ENCODE data around the gene TASP1. TPM values are rescaled to one million over a fixed set of nuclear protein-coding genes. Genes with fewer than 3 reads are reported as not detected.

Gene TASP1
- total RNA-seq, 2 donors from 2014 or later = 16.5 to 51.8 TPM

- TF ChIP-seq CTCF (IDR thresholded peaks at IDR 0.05) = no peak
- Histone ChIP-seq H3K4me3 (no peak overlapping the region), H3K4me1 (ENCODE audit: control insufficient read depth in 1 of 2, low read depth in 2 of 2) (no peaks in the 10 kb centered on the region), H3K27ac (no peak overlapping the region), H3K27me3 (replicated peaks; ENCODE audit: insufficient read depth) (no peaks in the 10 kb centered on the region), H3K9me3 (no peaks in the 10 kb centered on the region), H3K36me3 (no peaks in the 10 kb centered on the region)
- ATAC-seq (ENCODE audit: insufficient number of reproducible peaks, low FRiP score, low read depth) (no peak), DNase-seq (ENCODE audit: low spot score) (no peak)
Observed at GRCh38 chr20:13457487-13457886, 181.2 kb downstream of the TASP1 start.

- Histone ChIP-seq H3K27me3 (replicated peaks; ENCODE audit: insufficient read depth) (no peaks in the 10 kb centered on the region), H3K4me1 (ENCODE audit: control insufficient read depth in 1 of 2, low read depth in 2 of 2) (no peaks in the 10 kb centered on the region), H3K4me3 (no peak overlapping the region), H3K9me3 (no peaks in the 10 kb centered on the region), H3K36me3 (no peaks in the 10 kb centered on the region), H3K27ac (no peak overlapping the region)
- TF ChIP-seq CTCF (IDR thresholded peaks at IDR 0.05) = no peak
- ATAC-seq (ENCODE audit: insufficient number of reproducible peaks, low FRiP score, low read depth) (no peak), DNase-seq (ENCODE audit: low spot score) (no peak)
Observed at GRCh38 chr20:13455713-13456112, 183.0 kb downstream of the TASP1 start.

- Histone ChIP-seq H3K4me3 (no peak overlapping the region), H3K27me3 (replicated peaks; ENCODE audit: insufficient read depth) (no peaks in the 10 kb centered on the region), H3K27ac (no peak overlapping the region), H3K4me1 (ENCODE audit: control insufficient read depth in 1 of 2, low read depth in 2 of 2) (no peaks in the 10 kb centered on the region), H3K9me3 (no peaks in the 10 kb centered on the region), H3K36me3 (no peaks in the 10 kb centered on the region)
- ATAC-seq (ENCODE audit: insufficient number of reproducible peaks, low FRiP score, low read depth) (no peak), DNase-seq (ENCODE audit: low spot score) (no peak)
- no peak for TF ChIP-seq CTCF (IDR thresholded peaks at IDR 0.05)
Observed at GRCh38 chr20:13453367-13453766, 185.4 kb downstream of the TASP1 start.

- no peak overlapping the region for H3K4me3 ChIP-seq
- DNase-seq (ENCODE audit: low spot score) (no peak), ATAC-seq (ENCODE audit: insufficient number of reproducible peaks, low FRiP score, low read depth) (no peak)
- H3K4me1 ChIP-seq (ENCODE audit: control insufficient read depth in 1 of 2, low read depth in 2 of 2) = no peaks in the 10 kb centered on the region
- H3K9me3 ChIP-seq = no peaks in the 10 kb centered on the region
- H3K36me3 ChIP-seq = no peaks in the 10 kb centered on the region
- TF ChIP-seq CTCF (IDR thresholded peaks at IDR 0.05) = no peak
- H3K27me3 ChIP-seq (replicated peaks; ENCODE audit: insufficient read depth) = no peaks in the 10 kb centered on the region
- H3K27ac ChIP-seq = no peak overlapping the region
Observed at GRCh38 chr20:13452470-13453124, 186.1 kb downstream of the TASP1 start.

DNA sequence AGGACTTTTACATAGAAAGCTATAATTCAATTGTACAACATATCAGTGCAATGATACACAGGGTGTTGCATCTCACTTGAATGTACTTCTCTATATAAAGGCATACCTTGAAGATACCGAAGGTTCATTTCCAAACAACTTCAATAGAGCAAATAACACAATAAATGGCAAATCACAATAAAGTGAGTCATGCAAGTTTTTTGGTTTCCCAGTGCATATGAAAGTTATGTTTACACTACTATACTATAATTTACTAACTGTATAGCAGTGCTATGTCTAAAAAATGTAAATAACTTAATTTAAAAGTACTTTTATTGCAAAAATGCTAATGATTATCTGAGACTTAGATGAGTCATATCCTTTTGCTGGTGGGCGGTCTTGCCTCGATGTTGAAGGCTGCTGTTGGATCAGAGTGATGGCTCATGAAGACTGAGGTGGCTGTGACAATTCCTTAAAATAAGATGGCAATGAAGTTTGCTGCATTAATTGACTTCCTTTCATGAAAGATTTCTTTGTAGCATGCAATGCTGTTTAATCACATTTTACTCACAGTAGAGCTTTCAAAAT is 188.8 kb downstream of the TASP1 start:
- no peak overlapping the region for H3K4me3 ChIP-seq
- H3K27me3 ChIP-seq (replicated peaks; ENCODE audit: insufficient read depth) = no peaks in the 10 kb centered on the region
- TF ChIP-seq CTCF (IDR thresholded peaks at IDR 0.05) = no peak
- H3K36me3 ChIP-seq = no peaks in the 10 kb centered on the region
- DNase-seq (ENCODE audit: low spot score) (no peak), ATAC-seq (ENCODE audit: insufficient number of reproducible peaks, low FRiP score, low read depth) (no peak)
- H3K9me3 ChIP-seq = no peaks in the 10 kb centered on the region
- no peak overlapping the region for H3K27ac ChIP-seq
- H3K4me1 ChIP-seq (ENCODE audit: control insufficient read depth in 1 of 2, low read depth in 2 of 2) = no peaks in the 10 kb centered on the region
